Naive thymus-derived CD8-positive, alpha-beta T cell (primary cell): ENCODE measurements around the gene CHRNG. TPM values are rescaled to one million over a fixed set of nuclear protein-coding genes. Genes with fewer than 3 reads are reported as not detected.

ENCODE experiments used
- ATAC-seq, 2 donors: fragments of 150-1000 bp; cut with Tn5 transposase in 1 of 2; sonication (Bioruptor Pico), chemical (Tn5 transposase) in 1 of 2; 1 replicate in 1 of 2; 2 replicates in 1 of 2; pipeline ENCODE4 v1.10.0; 2021; ENCODE audit warnings: mild to moderate bottlenecking in 2 of 2, moderate library complexity in 2 of 2
- POLR2A ChIA-PET: fragments of 350-600 bp; sonication (Branson Sonifier 250); formaldehyde crosslinking; loops from one replicate; lab custom pipeline; 2021; ENCODE audit warnings: antibody characterized with exemption; lab: Charles Lee
- DNase-seq, 10 donors: peaks; one replicate each; pipeline versions ENCODE4 v3.0.0 to v3.0.0-alpha.2; 2020 to 2022
- H3K27ac Mint-ChIP-seq, 10 donors: one replicate each; pipeline ENCODE4 v1.8.0; 2020 to 2022; ENCODE audit warnings: mild to moderate bottlenecking in 10 of 10, mixed read lengths in 10 of 10, moderate library complexity in 4 of 10, inconsistent platforms in 1 of 10
- H3K27me3 Mint-ChIP-seq, 5 donors: one replicate each; pipeline ENCODE4 v1.8.0; 2021 to 2022; ENCODE audit warnings: mixed read lengths in 5 of 5
- H3K36me3 Mint-ChIP-seq, 3 donors: one replicate each; pipeline ENCODE4 v1.8.0; 2020 to 2022; ENCODE audit warnings: mixed read lengths in 3 of 3, mild to moderate bottlenecking in 2 of 3, inconsistent platforms in 1 of 3
- H3K4me1 Mint-ChIP-seq, 4 donors: one replicate each; pipeline ENCODE4 v1.8.0; 2021 to 2022; ENCODE audit warnings: mixed read lengths in 4 of 4
- H3K4me3 Mint-ChIP-seq, 10 donors: one replicate each; pipeline ENCODE4 v1.8.0; 2020 to 2022; ENCODE audit warnings: mild to moderate bottlenecking in 10 of 10, mixed read lengths in 10 of 10, moderate library complexity in 6 of 10, inconsistent platforms in 1 of 10
- H3K9me3 Mint-ChIP-seq, 9 donors: one replicate each; pipeline ENCODE4 v1.8.0; 2020 to 2022; ENCODE audit warnings: mixed read lengths in 9 of 9, mild to moderate bottlenecking in 3 of 9, inconsistent platforms in 1 of 9, moderate library complexity in 1 of 9
- polyA plus RNA-seq, 3 donors: library from polyadenylated mRNA; unstranded; fragments of 300-500 nt; fragmentation: Illumina TruSeq; gene quantifications; one replicate each; pipeline ENCODE4 v1.2.3, GENCODE V29; 2021
- total RNA-seq, 8 experiments: library from RNA in 2 of 8; stranded (reverse) in 2 of 8; gene quantifications; one replicate each; pipeline ENCODE4 v1.2.3 and lab custom pipeline; 2021 to 2026

CHRNG gene
- total and polyA plus RNA-seq, 5 experiments from 2014 or later, result 0.59 TPM; not detected in 4

GRCh38 chr2:232498452-232498851 lies 41.0 kb upstream of the CHRNG start:
- POLR2A ChIA-PET, result no interaction called here

GRCh38 chr2:232501331-232501771 lies 38.1 kb upstream of the CHRNG start:
- H3K36me3 Mint-ChIP-seq, result no peaks in the 10 kb centered on the region
- H3K4me3 Mint-ChIP-seq, result no peak overlapping the region
- H3K27me3 Mint-ChIP-seq, result peaks cover 10 to 59% (median 40%) of the 10 kb centered on the region in 5 donors
- H3K9me3 Mint-ChIP-seq, result peaks cover 0 to 2% (median 0%) of the 10 kb centered on the region in 9 donors
- no peak overlapping the region for H3K27ac Mint-ChIP-seq
- POLR2A ChIA-PET, result no interaction called here
- no peak for DNase-seq
- peaks cover 4 to 15% (median 5%) of the 10 kb centered on the region in 4 donors for H3K4me1 Mint-ChIP-seq
- no peak for ATAC-seq

More at GRCh38 chr2:232498452-232498851, 41.0 kb upstream of the CHRNG start:
- DNase-seq (no peak), ATAC-seq (no peak)
- H3K27me3 Mint-ChIP-seq, result peaks cover 5 to 43% (median 27%) of the 10 kb centered on the region in 5 donors
- peak overlapping the region in 1 of 10 donors; percentile 0 for H3K27ac Mint-ChIP-seq
- H3K4me3 Mint-ChIP-seq, result no peak overlapping the region
- H3K4me1 Mint-ChIP-seq, result peaks cover 4 to 8% (median 5%) of the 10 kb centered on the region in 4 donors
- no peaks in the 10 kb centered on the region for H3K36me3 Mint-ChIP-seq
- peaks cover 0 to 2% (median 0%) of the 10 kb centered on the region in 9 donors for H3K9me3 Mint-ChIP-seq

GRCh38 chr2:232501794-232502390 lies 37.6 kb upstream of the CHRNG start:
- Mint-ChIP-seq H3K4me3 (peak overlapping the region in 3 of 10 donors; percentile 19 to 70 (median 33)), H3K27ac (peak overlapping the region in 4 of 10 donors; percentile 9 to 90 (median 68)), H3K4me1 (peaks cover 4 to 15% (median 5%) of the 10 kb centered on the region in 4 donors), H3K36me3 (no peaks in the 10 kb centered on the region), H3K9me3 (peaks cover 0 to 2% (median 0%) of the 10 kb centered on the region in 9 donors), H3K27me3 (peaks cover 10 to 60% (median 40%) of the 10 kb centered on the region in 5 donors)
- ATAC-seq (no peak), DNase-seq (no peak)
- POLR2A ChIA-PET, result no interaction called here

GRCh38 chr2:232502511-232502910 lies 37.0 kb upstream of the CHRNG start:
- Mint-ChIP-seq H3K27me3 (peaks cover 10 to 65% (median 40%) of the 10 kb centered on the region in 5 donors), H3K4me1 (peaks cover 4 to 15% (median 5%) of the 10 kb centered on the region in 4 donors), H3K27ac (peak overlapping the region in 9 of 10 donors; percentile 57 to 94 (median 85)), H3K36me3 (no peaks in the 10 kb centered on the region), H3K4me3 (peak overlapping the region; percentile 70 to 89 (median 78)), H3K9me3 (peaks cover 0 to 2% (median 0%) of the 10 kb centered on the region in 9 donors)
- POLR2A ChIA-PET, result no interaction called here
- ATAC-seq, result peak; percentile 52 to 72
- peak in 5 of 10 donors; percentile 51 to 67 (median 58) for DNase-seq

GRCh38 chr2:232502911-232503808 lies 36.3 kb upstream of the CHRNG start:
- peak overlapping the region in 6 of 10 donors; percentile 74 to 94 (median 86) for H3K27ac Mint-ChIP-seq

GRCh38 chr2:232503809-232504323 lies 35.6 kb upstream of the CHRNG start:
- peaks cover 4 to 15% (median 5%) of the 10 kb centered on the region in 4 donors for H3K4me1 Mint-ChIP-seq
- H3K4me3 Mint-ChIP-seq, result peak overlapping the region; percentile 15 to 70 (median 56)
- H3K27ac Mint-ChIP-seq, result peak overlapping the region in 7 of 10 donors; percentile 36 to 84 (median 82)
- H3K9me3 Mint-ChIP-seq, result peaks cover 0 to 2% (median 0%) of the 10 kb centered on the region in 9 donors
- H3K36me3 Mint-ChIP-seq, result no peaks in the 10 kb centered on the region
- ATAC-seq, result no peak
- POLR2A ChIA-PET, result no interaction called here
- peaks cover 10 to 65% (median 37%) of the 10 kb centered on the region in 5 donors for H3K27me3 Mint-ChIP-seq
- DNase-seq, result peak in 1 of 10 donors; percentile 7

More at GRCh38 chr2:232502911-232503808, 36.3 kb upstream of the CHRNG start:
- POLR2A ChIA-PET, result no interaction called here
- Mint-ChIP-seq H3K36me3 (no peaks in the 10 kb centered on the region), H3K9me3 (peaks cover 0 to 2% (median 0%) of the 10 kb centered on the region in 9 donors), H3K27me3 (peaks cover 10 to 65% (median 40%) of the 10 kb centered on the region in 5 donors), H3K4me3 (peak overlapping the region in 9 of 10 donors; percentile 19 to 89 (median 70)), H3K4me1 (peaks cover 4 to 15% (median 5%) of the 10 kb centered on the region in 4 donors)
- peak; percentile 13 to 80 (median 68) for DNase-seq
- peak; percentile 71 to 79 for ATAC-seq

GRCh38 chr2:232504438-232504837 lies 35.1 kb upstream of the CHRNG start:
- Mint-ChIP-seq H3K9me3 (peaks cover 0 to 2% (median 0%) of the 10 kb centered on the region in 9 donors), H3K27me3 (peaks cover 10 to 62% (median 37%) of the 10 kb centered on the region in 5 donors), H3K4me1 (peaks cover 4 to 15% (median 5%) of the 10 kb centered on the region in 4 donors), H3K4me3 (peak overlapping the region in 6 of 10 donors; percentile 11 to 70 (median 54)), H3K36me3 (no peaks in the 10 kb centered on the region), H3K27ac (peak overlapping the region in 6 of 10 donors; percentile 52 to 86 (median 78))
- no peak for ATAC-seq
- DNase-seq, result no peak
- POLR2A ChIA-PET, result no interaction called here

- H3K27me3 Mint-ChIP-seq, result peaks cover 10 to 54% (median 25%) of the 10 kb centered on the region in 5 donors
- H3K9me3 Mint-ChIP-seq, result peaks cover 0 to 2% (median 0%) of the 10 kb centered on the region in 9 donors
- no peaks in the 10 kb centered on the region for H3K36me3 Mint-ChIP-seq
- POLR2A ChIA-PET, result no interaction called here
- H3K4me3 Mint-ChIP-seq, result no peak overlapping the region
- ATAC-seq (no peak), DNase-seq (no peak)
- H3K4me1 Mint-ChIP-seq, result peaks cover 4 to 15% (median 5%) of the 10 kb centered on the region in 4 donors
- peak overlapping the region in 1 of 10 donors; percentile 48 for H3K27ac Mint-ChIP-seq
Measured at GRCh38 chr2:232505856-232506255, 33.6 kb upstream of the CHRNG start.

- no peak for ATAC-seq
- POLR2A ChIA-PET, result no interaction called here
- no peak for DNase-seq
- Mint-ChIP-seq H3K4me3 (no peak overlapping the region), H3K27me3 (peaks cover 10 to 47% (median 24%) of the 10 kb centered on the region in 5 donors), H3K27ac (no peak overlapping the region), H3K9me3 (peaks cover 0 to 2% (median 0%) of the 10 kb centered on the region in 9 donors), H3K4me1 (peaks cover 4 to 15% (median 5%) of the 10 kb centered on the region in 4 donors), H3K36me3 (no peaks in the 10 kb centered on the region)
Measured at GRCh38 chr2:232506709-232507108, 32.8 kb upstream of the CHRNG start.

- Mint-ChIP-seq H3K4me3 (no peak overlapping the region), H3K9me3 (no peaks in the 10 kb centered on the region), H3K27ac (peak overlapping the region in 1 of 10 donors; percentile 11), H3K27me3 (peaks cover 5 to 45% (median 20%) of the 10 kb centered on the region in 5 donors), H3K36me3 (no peaks in the 10 kb centered on the region), H3K4me1 (peaks cover 0 to 7% (median 0%) of the 10 kb centered on the region in 4 donors)
- ATAC-seq (no peak), DNase-seq (no peak)
- POLR2A ChIA-PET, result no interaction called here
Measured at GRCh38 chr2:232508251-232508650, 31.2 kb upstream of the CHRNG start.

GRCh38 chr2:232511336-232511890 lies 28.1 kb upstream of the CHRNG start:
- Mint-ChIP-seq H3K9me3 (no peaks in the 10 kb centered on the region), H3K4me3 (no peak overlapping the region), H3K36me3 (no peaks in the 10 kb centered on the region), H3K27ac (no peak overlapping the region), H3K4me1 (no peaks in the 10 kb centered on the region), H3K27me3 (peaks cover 1 to 34% (median 13%) of the 10 kb centered on the region in 5 donors)
- DNase-seq (no peak), ATAC-seq (no peak)
- POLR2A ChIA-PET, result interaction anchor here (0.5 kb wide), 1 partner anchor 410 kb away, joined by 5 read pairs; no protein-coding TSS in a partner anchor

- Mint-ChIP-seq H3K4me3 (no peak overlapping the region), H3K9me3 (no peaks in the 10 kb centered on the region), H3K36me3 (no peaks in the 10 kb centered on the region), H3K4me1 (no peaks in the 10 kb centered on the region), H3K27ac (peak overlapping the region in 2 of 10 donors; percentile 38 to 79), H3K27me3 (peaks cover 1 to 45% (median 15%) of the 10 kb centered on the region in 5 donors)
- no peak for DNase-seq
- POLR2A ChIA-PET, result no interaction called here
- no peak for ATAC-seq
Measured at GRCh38 chr2:232512602-232513001, 26.9 kb upstream of the CHRNG start.
